HG03378 (cell line): Measurements from ENCODE around the gene SEMA6B.

Experiments used
- ATAC-seq: cut with Tn5 transposase; IDR thresholded peaks from one replicate; pipeline ENCODE4 v1.9.1; 2021; ENCODE audit warnings: mild to moderate bottlenecking, moderate library complexity; ENCODE audit not compliant: unreplicated experiment

SEMA6B gene

GRCh38 chr19:4588291-4588761 lies 28.8 kb upstream of the SEMA6B start:
- no peak for ATAC-seq

GRCh38 chr19:4587527-4587926 lies 28.0 kb upstream of the SEMA6B start:
- ATAC-seq = no peak

- ATAC-seq = no peak
Observed at GRCh38 chr19:4586691-4587090, 27.2 kb upstream of the SEMA6B start.

GRCh38 chr19:4586245-4586644 lies 26.8 kb upstream of the SEMA6B start:
- no peak for ATAC-seq

- no peak for ATAC-seq
Observed at GRCh38 chr19:4585556-4585955, 26.1 kb upstream of the SEMA6B start.

- no peak for ATAC-seq
Observed at GRCh38 chr19:4584670-4585460, 25.4 kb upstream of the SEMA6B start.

GRCh38 chr19:4583961-4584669 lies 24.6 kb upstream of the SEMA6B start:
- no peak for ATAC-seq

- no peak for ATAC-seq
Observed at GRCh38 chr19:4582980-4583842, 23.7 kb upstream of the SEMA6B start.

GRCh38 chr19:4581666-4582553 lies 22.4 kb upstream of the SEMA6B start:
- ATAC-seq = no peak

- no peak for ATAC-seq
Observed at GRCh38 chr19:4580961-4581665, 21.6 kb upstream of the SEMA6B start.

- ATAC-seq = no peak
Observed at GRCh38 chr19:4580021-4580901, 20.8 kb upstream of the SEMA6B start.

- no peak for ATAC-seq
Observed at GRCh38 chr19:4579389-4579788, 19.9 kb upstream of the SEMA6B start.

GRCh38 chr19:4578552-4579248 lies 19.2 kb upstream of the SEMA6B start:
- no peak for ATAC-seq

- ATAC-seq = no peak
Observed at GRCh38 chr19:4577020-4577782, 17.7 kb upstream of the SEMA6B start.

- ATAC-seq = no peak
Observed at GRCh38 chr19:4576016-4576933, 16.8 kb upstream of the SEMA6B start.

GRCh38 chr19:4575267-4576015 lies 16.0 kb upstream of the SEMA6B start:
- no peak for ATAC-seq
